Adrenal gland (tissue), 12 donors: ENCODE results near the gene SNCG. TPM values are rescaled to one million over a fixed set of nuclear protein-coding genes. Genes with fewer than 3 reads are reported as not detected.
"Not testable (repeated sequence)": the region's sequence is repeated elsewhere in the genome, so short reads cannot be mapped to it uniquely, and the experiment has no call there.

Experiments
- DNase-seq, 7 donors: peaks; one replicate each; pipeline ENCODE4 v3.0.0-alpha.2; 2019 to 2020
- H3K27ac ChIP-seq, 5 donors: fragments of 200-600 bp; sonication (generic) in 4 of 5; 1 replicate in 3 of 5; 2 replicates in 2 of 5; pipeline versions ENCODE4 v1.5.1 to v1.8.0; 2016 to 2020; ENCODE audit warnings: mild to moderate bottlenecking in 1 of 5
- H3K27me3 ChIP-seq: fragments of 200-600 bp; 2 replicates; pipeline ENCODE4 v1.8.0; 2021
- H3K36me3 ChIP-seq, 2 donors: fragments of 200-600 bp; replicated peaks in 1 of 2; 1 replicate in 1 of 2; 2 replicates in 1 of 2; pipeline versions ENCODE4 v1.5.1 to v1.8.0; 2018 to 2022
- H3K4me1 ChIP-seq, 2 donors: fragments of 200-600 bp; replicated peaks in 1 of 2; 1 replicate in 1 of 2; 2 replicates in 1 of 2; pipeline versions ENCODE4 v1.5.1 to v1.8.0; 2018 to 2021
- H3K4me3 ChIP-seq, 4 donors: fragments of 200-600 bp; sonication (generic) in 3 of 4; one replicate each; pipeline ENCODE4 v1.5.1; 2016 to 2018
- H3K9me3 ChIP-seq, 3 donors: fragments of 200-600 bp; sonication (generic) in 1 of 3; replicated peaks in 1 of 3; 1 replicate in 2 of 3; 2 replicates in 1 of 3; pipeline versions ENCODE4 v1.5.1 to v1.8.0; 2016 to 2021
- CTCF ChIP-seq, 6 experiments: fragments of 450-650 bp in 4 of 6; fragments of 200-600 bp in 2 of 6; sonication (generic) in 1 of 6; IDR thresholded peaks; 1 replicate in 5 of 6; 2 replicates in 1 of 6; pipeline versions ENCODE4 v1.5.1 to v1.8.0; 2016 to 2021; ENCODE audit warnings: antibody characterized with exemption in 6 of 6, mild to moderate bottlenecking in 2 of 6, moderate library complexity in 1 of 6
- POLR2A ChIP-seq, 2 donors: fragments of 450-650 bp; IDR thresholded peaks; one replicate each; pipeline ENCODE4 v1.6.1; 2017; ENCODE audit warnings: antibody characterized with exemption in 2 of 2, mild to moderate bottlenecking in 2 of 2, moderate library complexity in 1 of 2
- WGBS, 4 donors: extraction: QIAGEN DNeasy Blood & Tissue Kit in 2 of 4; methylation state at CpG; one replicate each; pipeline versions ENCODE4 v1.1.5 to v1.1.7; 2013 to 2017; 5-methylcytosine and 5-hydroxymethylcytosine counted together
- intact Hi-C, 2 donors: fragments of 100-400 bp; cut with DNase I; formaldehyde crosslinking; loops; one replicate each; pipeline versions ENCODE4 v1.14.1 to v1.15.0; 2022 to 2023
- polyA plus RNA-seq, 3 donors: library from polyadenylated mRNA; stranded (reverse); fragments of 200-250 nt in 2 of 3; fragments of 350-450 nt in 1 of 3; fragmentation: Illumina TruSeq in 1 of 3; extraction: RNeasy Lipid Tissue Mini Kit (QIAGEN cat#74804) in 1 of 3; gene quantifications; one replicate each; pipeline ENCODE4 v1.2.3, GENCODE V29; 2013 to 2014
- total RNA-seq, 9 donors: library from RNA; depleted of rRNA in 4 of 9; stranded (reverse); fragments of >200 nt in 4 of 9; fragments of 120-200 nt in 1 of 9; fragmentation: NEBNext Ultra II Directional in 1 of 9; extraction: Animal tissue kit (Norgen Biotek cat#: 25700) in 1 of 9; gene quantifications; one replicate each; pipeline versions ENCODE4 v1.1.0 to v1.2.4, GENCODE V29; 2013 to 2023
- donor health status: healthy with polysubstance abuse.
- donor health status: Bipolar disorder and iron deficiency.
- donor health status: DM: yes; HTN: yes; CAD: no.
- donor health status: DM: no; HTN: no; CAD: no.
- donor health status: DM: no; HTN: no; CAD: no.
- donor health status: DM: yes; HTN: yes; CAD: no.

Gene SNCG
- total and polyA plus RNA-seq, 12 donors, result 176 to 1,580 (median 448) TPM

DNA sequence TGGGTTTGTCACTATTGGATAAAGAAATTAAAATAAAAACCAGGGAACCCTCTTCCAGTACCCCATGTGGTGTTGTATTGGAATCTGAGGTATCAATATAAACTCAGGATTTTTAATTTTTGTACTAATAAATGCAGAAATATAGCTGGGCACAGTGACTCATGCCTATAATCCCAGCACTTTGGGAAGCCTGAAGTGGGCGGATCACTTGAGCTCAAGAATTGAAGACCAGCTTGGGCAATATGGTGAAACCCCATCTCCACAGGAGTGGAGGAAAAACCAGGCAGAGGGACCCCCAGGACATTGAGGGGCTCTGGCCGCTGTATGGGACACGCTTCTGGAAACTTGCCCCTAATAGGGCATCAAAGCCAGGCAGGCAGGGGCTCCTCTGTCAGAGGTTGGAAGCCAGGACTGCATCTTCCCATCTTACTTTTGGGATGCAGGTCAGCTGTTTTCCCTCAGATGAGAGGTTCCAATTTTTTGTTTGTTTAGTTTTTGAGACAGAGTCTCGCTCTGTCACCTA, 21.0 kb downstream of the SNCG start:
- DNase-seq, result peak in 1 of 7 donors; percentile 2
- H3K36me3 ChIP-seq, result no peaks in the 10 kb centered on the region
- H3K4me1 ChIP-seq, result peaks cover 13 to 14% of the 10 kb centered on the region in 2 donors
- 68 to 97% (median 76%) methylated on average over 4 of the region's 4 CpGs for WGBS, 4 donors
- intact Hi-C loops, result no loop called here
- no peaks in the 10 kb centered on the region for H3K27me3 ChIP-seq
- no peak overlapping the region for H3K4me3 ChIP-seq
- TF ChIP-seq CTCF (IDR thresholded peaks at IDR 0.05), result no peak
- TF ChIP-seq POLR2A (IDR thresholded peaks at IDR 0.05), result no peak
- H3K27ac ChIP-seq, result peak overlapping the region in 2 of 5 donors; percentile 63 to 75
- no peaks in the 10 kb centered on the region for H3K9me3 ChIP-seq

GRCh38 chr10:86979977-86980448, 21.6 kb downstream of the SNCG start:
- peak; percentile 54 to 73 (median 61) for DNase-seq
- intact Hi-C loops, result no loop called here
- TF ChIP-seq POLR2A (IDR thresholded peaks at IDR 0.05) (peak in 1 of 2 donors; percentile 39), CTCF (IDR thresholded peaks at IDR 0.05) (no peak)
- no peak overlapping the region for H3K4me3 ChIP-seq
- H3K27me3 ChIP-seq, result no peaks in the 10 kb centered on the region
- H3K27ac ChIP-seq, result peak overlapping the region in 4 of 5 donors; percentile 38 to 75 (median 66)
- H3K4me1 ChIP-seq, result peaks cover 13 to 14% of the 10 kb centered on the region in 2 donors
- no peaks in the 10 kb centered on the region for H3K9me3 ChIP-seq
- no peaks in the 10 kb centered on the region for H3K36me3 ChIP-seq
- WGBS, 4 donors, result 8 to 17% (median 13%) methylated on average over 3 of the region's 3 CpGs

- H3K4me3 ChIP-seq, intact Hi-C loops, DNase-seq, H3K27me3 ChIP-seq, H3K36me3 ChIP-seq, H3K9me3 ChIP-seq: not testable (repeated sequence)
- WGBS, 4 donors, result 77 to 89% (median 84%) methylated on average over 6 of the region's 6 CpGs
- Histone ChIP-seq H3K27ac (peak overlapping the region in 1 of 5 donors; percentile 75), H3K4me1 (peaks cover 13 to 14% of the 10 kb centered on the region in 2 donors)
Measured at GRCh38 chr10:86981020-86981419, 22.6 kb downstream of the SNCG start.

- TF ChIP-seq CTCF (IDR thresholded peaks at IDR 0.05) (no peak), POLR2A (IDR thresholded peaks at IDR 0.05) (no peak)
- Histone ChIP-seq H3K36me3 (no peaks in the 10 kb centered on the region), H3K4me3 (no peak overlapping the region), H3K27me3 (no peaks in the 10 kb centered on the region), H3K27ac (no peak overlapping the region), H3K9me3 (no peaks in the 10 kb centered on the region), H3K4me1 (peaks cover 13 to 14% of the 10 kb centered on the region in 2 donors)
- DNase-seq, result no peak
- 78 to 93% (median 84%) methylated on average over 5 of the region's 5 CpGs for WGBS, 4 donors
- intact Hi-C loops, result no loop called here
Measured at GRCh38 chr10:86981716-86982115, 23.3 kb downstream of the SNCG start.

DNA sequence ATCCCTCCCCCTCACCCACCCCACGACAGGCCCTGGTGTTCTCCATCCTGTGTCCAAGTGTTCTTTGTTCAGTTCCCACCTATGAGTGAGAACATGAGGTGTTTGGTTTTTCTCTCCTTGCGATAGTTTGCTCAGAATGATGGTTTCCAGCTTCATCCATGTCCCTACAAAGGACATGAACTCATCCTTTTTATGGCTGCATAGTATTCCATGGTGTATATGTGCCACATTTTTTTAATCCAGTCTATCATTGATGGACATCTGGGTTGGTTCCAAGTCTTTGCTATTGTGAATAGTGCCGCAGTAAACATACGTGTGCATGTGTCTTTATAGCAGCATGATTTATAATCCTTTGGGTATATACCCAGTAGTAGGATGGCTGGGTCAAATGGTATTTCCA, 26.1 kb downstream of the SNCG start:
- DNase-seq, H3K9me3 ChIP-seq, H3K27ac ChIP-seq, H3K27me3 ChIP-seq, H3K36me3 ChIP-seq, H3K4me3 ChIP-seq, intact Hi-C loops: not testable (repeated sequence)
- 94 to 97% (median 95%) methylated on average over 4 of the region's 4 CpGs for WGBS, 4 donors
- H3K4me1 ChIP-seq, result peaks cover 11 to 12% of the 10 kb centered on the region in 2 donors
